B cell (primary cell): Measurements from ENCODE around the gene NOS3. TPM values are rescaled to one million over a fixed set of nuclear protein-coding genes. Genes with fewer than 3 reads are reported as not detected.

ENCODE experiments used
- ATAC-seq: fragments of 200-7000 bp; cut with Tn5 transposase; one replicate; pipeline ENCODE4 v1.10.0; 2021; ENCODE audit warnings: low read depth, mild to moderate bottlenecking, moderate number of reproducible peaks, moderate library complexity
- CTCF ChIA-PET: fragments of 350-600 bp; sonication (Branson Sonifier 250); formaldehyde crosslinking; loops from one replicate; lab custom pipeline; 2021; ENCODE audit warnings: antibody characterized with exemption, inconsistent platforms; lab: Charles Lee
- POLR2A ChIA-PET: fragments of 350-600 bp; sonication (Branson Sonifier 250); formaldehyde crosslinking; loops from one replicate; lab custom pipeline; 2021; ENCODE audit warnings: antibody characterized with exemption; lab: Charles Lee
- DNase-seq: peaks from one replicate; pipeline ENCODE4 v3.0.0; 2013
- H2AFZ ChIP-seq: 2 replicates; pipeline ENCODE4 v1.6.1; 2012; ENCODE audit warnings: mild to moderate bottlenecking, low read depth, low read length; ENCODE audit not compliant: insufficient read depth, poor library complexity, severe bottlenecking
- H3K27ac ChIP-seq, 2 donors: 1 replicate in 1 of 2; 2 replicates in 1 of 2; pipeline ENCODE4 v1.5.1; 2012 to 2013; ENCODE audit warnings: low read length in 2 of 2, mild to moderate bottlenecking in 2 of 2, moderate library complexity in 1 of 2
- H3K27me3 ChIP-seq, 4 experiments: fragments of 200-600 bp in 1 of 4; sonication (generic) in 1 of 4; replicated peaks in 1 of 4; 1 replicate in 2 of 4; 2 replicates in 2 of 4; pipeline versions ENCODE4 v1.6.1 to v1.7.0; 2013 to 2016; ENCODE audit warnings: low read length in 3 of 4, mild to moderate bottlenecking in 2 of 4, mixed read lengths in 1 of 4, moderate library complexity in 1 of 4; ENCODE audit not compliant: insufficient read depth in 4 of 4, control insufficient read depth in 3 of 4; ENCODE audit errors: control extremely low read depth in 1 of 4
- H3K36me3 ChIP-seq, 2 experiments: replicated peaks in 1 of 2; 1 replicate in 1 of 2; 2 replicates in 1 of 2; pipeline versions ENCODE4 v1.6.1 to v1.7.1; 2013; ENCODE audit warnings: low read length in 1 of 2; ENCODE audit not compliant: insufficient read depth in 2 of 2, control insufficient read depth in 1 of 2; ENCODE audit errors: control extremely low read depth in 1 of 2, extremely low read depth in 1 of 2
- H3K4me1 ChIP-seq, 2 donors: fragments of 200-600 bp in 1 of 2; sonication (generic) in 1 of 2; 1 replicate in 1 of 2; 2 replicates in 1 of 2; pipeline versions ENCODE4 v1.5.1 to v1.6.1; 2013 to 2017; ENCODE audit warnings: low read length in 2 of 2; ENCODE audit not compliant: control insufficient read depth in 2 of 2, insufficient read depth in 2 of 2
- H3K4me2 ChIP-seq: replicated peaks from 2 replicates; pipeline ENCODE3; 2012; ENCODE audit warnings: mild to moderate bottlenecking, low read depth, low read length; ENCODE audit not compliant: poor library complexity, severe bottlenecking
- H3K4me3 ChIP-seq, 5 experiments: fragments of 200-600 bp in 1 of 5; sonication (generic) in 1 of 5; 1 replicate in 3 of 5; 2 replicates in 2 of 5; pipeline versions ENCODE4 v1.5.1 to v1.7.0; 2011 to 2016; ENCODE audit warnings: low read length in 4 of 5, mild to moderate bottlenecking in 4 of 5, low read depth in 2 of 5, control low read depth in 1 of 5, moderate library complexity in 1 of 5; ENCODE audit not compliant: insufficient read depth in 1 of 5; ENCODE audit errors: control extremely low read depth in 1 of 5, extremely low read depth in 1 of 5
- H3K79me2 ChIP-seq: fragments of 200-600 bp; sonication (generic); one replicate; pipeline ENCODE4 v1.6.0; 2016; ENCODE audit warnings: low read length; ENCODE audit not compliant: control insufficient read depth, insufficient read depth
- H3K9ac ChIP-seq: fragments of 200-600 bp; sonication (generic); 2 replicates; pipeline ENCODE4 v1.6.1; 2017; ENCODE audit warnings: mild to moderate bottlenecking, low read length, moderate library complexity
- H3K9me3 ChIP-seq, 3 donors: one replicate each; pipeline versions ENCODE4 v1.6.1 to v1.7.1; 2013; ENCODE audit warnings: low read length in 2 of 3; ENCODE audit not compliant: control insufficient read depth in 2 of 3, insufficient read depth in 1 of 3; ENCODE audit errors: control extremely low read depth in 1 of 3
- H4K20me1 ChIP-seq: 2 replicates; pipeline ENCODE4 v1.6.0; 2012; ENCODE audit warnings: mild to moderate bottlenecking, low read length; ENCODE audit not compliant: insufficient read depth, control insufficient read depth, poor library complexity, severe bottlenecking
- H3K27ac Mint-ChIP-seq: one replicate; pipeline ENCODE4 v1.8.0; 2021; ENCODE audit warnings: mixed read lengths
- H3K27me3 Mint-ChIP-seq: one replicate; pipeline ENCODE4 v1.8.0; 2021; ENCODE audit warnings: mixed read lengths
- H3K4me1 Mint-ChIP-seq: one replicate; pipeline ENCODE4 v1.8.0; 2021; ENCODE audit warnings: mixed read lengths
- H3K4me3 Mint-ChIP-seq: one replicate; pipeline ENCODE4 v1.8.0; 2021; ENCODE audit warnings: mixed read lengths
- H3K9me3 Mint-ChIP-seq: one replicate; pipeline ENCODE4 v1.8.0; 2022; ENCODE audit warnings: mixed read lengths; ENCODE audit not compliant: insufficient read depth
- EZH2 ChIP-seq: IDR thresholded peaks from 2 replicates; pipeline ENCODE4 v1.6.1; 2012; ENCODE audit warnings: borderline replicate concordance, low read depth, mild to moderate bottlenecking, moderate library complexity, low read length; ENCODE audit not compliant: insufficient read depth, poor library complexity, severe bottlenecking
- WGBS: methylation state at CpG from one replicate; pipeline ENCODE4 v1.1.5; 2013; ENCODE audit warnings: missing lambda C conversion rate; ENCODE audit not compliant: insufficient coverage; 5-methylcytosine and 5-hydroxymethylcytosine counted together
- intact Hi-C: fragments of 100-400 bp; cut with micrococcal nuclease; formaldehyde crosslinking; loops from one replicate; pipeline ENCODE4 v1.10.0; 2022
- polyA minus RNA-seq: library from RNA; depleted of rRNA, polyadenylated mRNA; stranded (reverse); fragments of >200 nt; gene quantifications from 2 replicates; pipeline ENCODE4 v1.2.3, GENCODE V29; 2012
- polyA plus RNA-seq: library from polyadenylated mRNA; depleted of rRNA; stranded (reverse); fragments of >200 nt; gene quantifications from 2 replicates; pipeline ENCODE4 v1.2.3, GENCODE V29; 2012
- total RNA-seq, 2 donors: library from RNA; stranded (reverse); fragments of 120-200 nt in 1 of 2; gene quantifications; 1 replicate in 1 of 2; 2 replicates in 1 of 2; pipeline versions ENCODE4 v1.2.3 to v1.2.4, GENCODE V29; 2013 to 2022
- TF ChIP-seq, protein P1 (sequence below): fragments of 200-600 bp; IDR thresholded peaks from one replicate; pipeline ENCODE4 v1.8.0; 2022; ENCODE audit warnings: antibody characterized with exemption, mild to moderate bottlenecking

The NOS3 gene
- total RNA-seq, result 0.39 TPM in 1 of 2 replicates, not detected in the other
- 0.79 TPM for total RNA-seq (2013)
- 0.54 and 0.75 TPM in 2 replicates for polyA plus RNA-seq
- 8.6 and 9.7 TPM in 2 replicates for polyA minus RNA-seq

DNA sequence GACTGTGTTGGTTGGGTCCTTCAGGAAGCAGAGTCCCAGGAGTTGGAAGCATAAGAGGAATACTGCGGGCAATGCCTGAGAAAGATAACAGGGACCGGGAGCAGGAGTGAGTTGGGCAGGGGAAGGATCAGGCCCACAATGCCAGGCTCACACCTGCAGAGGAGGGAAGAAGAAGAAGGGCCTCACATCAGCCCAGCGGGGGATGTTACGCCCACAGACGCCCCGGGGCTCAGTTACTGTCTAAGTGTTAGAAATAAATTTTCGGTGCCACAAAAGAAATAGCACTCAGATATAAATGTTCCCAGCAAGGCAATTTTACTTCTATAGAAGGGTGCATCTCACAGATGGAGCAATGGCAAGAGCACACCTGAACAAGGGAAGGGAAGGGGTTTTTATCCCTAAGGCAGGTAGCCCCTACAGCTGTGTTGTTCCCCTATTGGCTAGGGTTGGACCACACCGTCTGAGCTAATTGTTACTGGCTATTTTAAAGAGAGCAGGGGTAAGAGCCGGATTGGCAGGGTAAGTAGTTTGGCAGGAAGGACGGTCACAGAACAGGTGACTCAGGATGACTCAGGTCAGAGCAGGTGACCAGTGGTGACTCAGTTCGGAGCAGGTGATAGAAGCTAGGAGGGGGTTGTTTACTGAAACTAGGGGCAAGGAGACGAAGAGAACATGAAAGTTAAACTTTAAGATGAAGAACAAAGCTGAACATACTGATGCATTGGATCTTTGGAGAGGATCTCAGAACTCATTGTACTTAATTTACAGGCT lies at the start of gene NOS3:
Gene NOS3 (plus strand): TSS at position 602 of the 771 bp plus-strand sequence. CDS start 2,787 bp downstream, outside the sequence.
- Mint-ChIP-seq H3K4me1 (peaks cover 17% of the 10 kb centered on the region), H3K4me3 (no peak within 1 kb of the TSS)
- WGBS, result 88% methylated on average over 6 of the region's 12 CpGs

More for the DNA sequence above, at the start of gene NOS3:
- ChIA-PET CTCF (no interaction called here), POLR2A (no interaction called here)
- Histone ChIP-seq H3K4me2 (no peak within 1 kb of the TSS), H3K4me3 (no peak within 1 kb of the TSS), H3K9ac (no peak within 1 kb of the TSS), H3K79me2 (no peaks in the 10 kb centered on the region), H3K9me3 (peaks cover 0 to 30% (median 5%) of the 10 kb centered on the region in 3 donors), H2AFZ (no peak within 1 kb of the TSS), H3K36me3 (no peaks in the 10 kb centered on the region), H3K27me3 (peaks cover 0 to 53% (median 7%) of the 10 kb centered on the region in 4 experiments), H3K27ac (no peak within 1 kb of the TSS), H3K4me1 (peaks cover 8 to 18% of the 10 kb centered on the region in 2 donors), H4K20me1 (no peaks in the 10 kb centered on the region)
- intact Hi-C loops, result no loop called here
- DNase-seq, result no peak
- H3K27me3 Mint-ChIP-seq, result peaks cover 48% of the 10 kb centered on the region
- TF ChIP-seq EZH2, result no peak
- TF ChIP-seq, protein P1, sequence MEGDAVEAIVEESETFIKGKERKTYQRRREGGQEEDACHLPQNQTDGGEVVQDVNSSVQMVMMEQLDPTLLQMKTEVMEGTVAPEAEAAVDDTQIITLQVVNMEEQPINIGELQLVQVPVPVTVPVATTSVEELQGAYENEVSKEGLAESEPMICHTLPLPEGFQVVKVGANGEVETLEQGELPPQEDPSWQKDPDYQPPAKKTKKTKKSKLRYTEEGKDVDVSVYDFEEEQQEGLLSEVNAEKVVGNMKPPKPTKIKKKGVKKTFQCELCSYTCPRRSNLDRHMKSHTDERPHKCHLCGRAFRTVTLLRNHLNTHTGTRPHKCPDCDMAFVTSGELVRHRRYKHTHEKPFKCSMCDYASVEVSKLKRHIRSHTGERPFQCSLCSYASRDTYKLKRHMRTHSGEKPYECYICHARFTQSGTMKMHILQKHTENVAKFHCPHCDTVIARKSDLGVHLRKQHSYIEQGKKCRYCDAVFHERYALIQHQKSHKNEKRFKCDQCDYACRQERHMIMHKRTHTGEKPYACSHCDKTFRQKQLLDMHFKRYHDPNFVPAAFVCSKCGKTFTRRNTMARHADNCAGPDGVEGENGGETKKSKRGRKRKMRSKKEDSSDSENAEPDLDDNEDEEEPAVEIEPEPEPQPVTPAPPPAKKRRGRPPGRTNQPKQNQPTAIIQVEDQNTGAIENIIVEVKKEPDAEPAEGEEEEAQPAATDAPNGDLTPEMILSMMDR, result no peak
- no peak for ATAC-seq
- H3K27ac Mint-ChIP-seq, result no peak within 1 kb of the TSS
- peaks cover 3% of the 10 kb centered on the region for H3K9me3 Mint-ChIP-seq
